ENCODE data around the gene TMC4. TPM values are rescaled to one million over a fixed set of nuclear protein-coding genes. Genes with fewer than 3 reads are reported as not detected.
"Not testable (repeated sequence)": the region's sequence is repeated elsewhere in the genome, so short reads cannot be mapped to it uniquely, and the experiment has no call there.

TMC4 gene
- total and polyA plus RNA-seq, 4 donors: 0.23 to 2.4 (median 1.4) TPM

DNA sequence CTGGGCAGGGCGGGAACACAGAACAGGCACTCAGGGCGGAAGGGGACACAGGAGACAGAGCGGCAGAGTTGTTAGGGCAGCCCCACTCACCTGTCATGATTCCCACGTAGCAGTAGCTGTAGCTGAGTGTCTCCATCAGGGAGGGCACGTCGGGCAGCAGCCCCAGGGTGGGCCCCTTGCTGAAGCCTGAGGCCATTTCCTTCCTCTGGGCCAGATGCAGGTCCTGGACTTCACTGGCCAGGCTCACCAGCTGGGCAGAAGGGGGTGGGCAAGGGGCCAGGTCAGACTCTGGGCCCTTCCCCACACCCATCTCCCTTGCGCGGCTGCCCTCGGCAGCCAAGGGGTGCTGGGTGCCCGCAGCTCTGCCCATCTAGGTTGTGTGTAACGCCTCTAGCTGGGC lies 10.5 kb upstream of the TMC4 start:
- DNase-seq (ENCODE audit: low spot score): no peak
- peaks cover 0 to 11% (median 5%) of the 10 kb centered on the region in 4 donors for H3K36me3 ChIP-seq (ENCODE audit: control insufficient read depth in 4 of 4, insufficient read depth in 3 of 4, low read depth in 1 of 4, low read length in 3 of 4)
- TF ChIP-seq, protein P1, sequence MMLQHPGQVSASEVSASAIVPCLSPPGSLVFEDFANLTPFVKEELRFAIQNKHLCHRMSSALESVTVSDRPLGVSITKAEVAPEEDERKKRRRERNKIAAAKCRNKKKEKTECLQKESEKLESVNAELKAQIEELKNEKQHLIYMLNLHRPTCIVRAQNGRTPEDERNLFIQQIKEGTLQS (IDR thresholded peaks at IDR 0.05): no peak
- no peak overlapping the region for H3K9ac ChIP-seq (ENCODE audit: low read depth in 1 of 2, low read length in 2 of 2)
- no peak overlapping the region for H3K4me3 ChIP-seq (ENCODE audit: low read depth in 1 of 3, low read length in 3 of 3)
- H3K27ac ChIP-seq (ENCODE audit: low read depth in 1 of 2, low read length in 2 of 2): no peak overlapping the region
- WGBS: 94% methylated on average over 11 of the region's 11 CpGs
- no peaks in the 10 kb centered on the region for H3K9me3 ChIP-seq (ENCODE audit: control insufficient read depth in 4 of 4, low read length in 3 of 4)
- no peaks in the 10 kb centered on the region for H3K27me3 ChIP-seq (ENCODE audit: control insufficient read depth in 4 of 4, insufficient read depth in 4 of 4, low read length in 3 of 4)
- H3K4me1 ChIP-seq (ENCODE audit: control insufficient read depth in 4 of 4, insufficient read depth in 4 of 4, low read length in 3 of 4): peaks cover 1 to 3% (median 2%) of the 10 kb centered on the region in 4 donors

DNA sequence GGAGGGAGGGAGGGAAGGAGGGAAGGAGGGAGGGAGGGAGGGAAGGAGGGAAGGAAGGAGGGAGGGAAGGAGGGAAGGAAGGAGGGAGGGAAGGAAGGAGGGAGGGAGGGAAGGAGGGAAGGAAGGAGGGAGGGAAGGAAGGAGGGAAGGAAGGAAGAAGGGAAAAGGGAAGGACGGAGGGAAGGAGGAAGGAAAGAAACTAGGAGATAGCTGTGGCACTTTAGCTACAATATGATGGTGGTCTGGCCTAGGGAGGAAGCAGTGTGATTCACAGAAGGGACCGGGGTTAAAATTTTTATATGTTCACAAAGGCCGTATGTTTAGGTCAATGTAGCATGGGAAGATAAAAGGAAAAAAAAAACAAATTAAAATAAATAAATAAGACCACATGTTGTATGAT lies 8.9 kb upstream of the TMC4 start:
- H3K36me3 ChIP-seq (ENCODE audit: control insufficient read depth in 4 of 4, insufficient read depth in 3 of 4, low read depth in 1 of 4, low read length in 3 of 4): peaks cover 0 to 11% (median 6%) of the 10 kb centered on the region in 4 donors
- WGBS: 89% methylated on average over 3 of the region's 3 CpGs
- not testable (repeated sequence) for H3K9ac ChIP-seq (ENCODE audit: low read depth in 1 of 2, low read length in 2 of 2); H3K4me1 ChIP-seq (ENCODE audit: control insufficient read depth in 4 of 4, insufficient read depth in 4 of 4, low read length in 3 of 4); H3K9me3 ChIP-seq (ENCODE audit: control insufficient read depth in 4 of 4, low read length in 3 of 4); H3K4me3 ChIP-seq (ENCODE audit: low read depth in 1 of 3, low read length in 3 of 3); H3K27me3 ChIP-seq (ENCODE audit: control insufficient read depth in 4 of 4, insufficient read depth in 4 of 4, low read length in 3 of 4); DNase-seq (ENCODE audit: low spot score); H3K27ac ChIP-seq (ENCODE audit: low read depth in 1 of 2, low read length in 2 of 2)

GRCh38 chr19:54180691-54181091 lies 7.7 kb upstream of the TMC4 start:
- Histone ChIP-seq H3K36me3 (ENCODE audit: control insufficient read depth in 4 of 4, insufficient read depth in 3 of 4, low read depth in 1 of 4, low read length in 3 of 4) (peaks cover 0 to 16% (median 6%) of the 10 kb centered on the region in 4 donors), H3K9ac (ENCODE audit: low read depth in 1 of 2, low read length in 2 of 2) (no peak overlapping the region), H3K27me3 (ENCODE audit: control insufficient read depth in 4 of 4, insufficient read depth in 4 of 4, low read length in 3 of 4) (no peaks in the 10 kb centered on the region), H3K27ac (ENCODE audit: low read depth in 1 of 2, low read length in 2 of 2) (no peak overlapping the region), H3K9me3 (ENCODE audit: control insufficient read depth in 4 of 4, low read length in 3 of 4) (no peaks in the 10 kb centered on the region), H3K4me1 (ENCODE audit: control insufficient read depth in 4 of 4, insufficient read depth in 4 of 4, low read length in 3 of 4) (no peaks in the 10 kb centered on the region), H3K4me3 (ENCODE audit: low read depth in 1 of 3, low read length in 3 of 3) (no peak overlapping the region)
- no peak for TF ChIP-seq SP1 (IDR thresholded peaks at IDR 0.05)
- TF ChIP-seq CTCF (IDR thresholded peaks at IDR 0.05; ENCODE audit: low read depth, low read length, missing input control): no peak
- TF ChIP-seq RAD21 (IDR thresholded peaks at IDR 0.05): no peak
- no peak for TF ChIP-seq HNF4A (conservative IDR thresholded peaks at IDR 0.05)
- TF ChIP-seq JUND (IDR thresholded peaks at IDR 0.05): no peak
- TF ChIP-seq FOXA1 (IDR thresholded peaks at IDR 0.05): no peak
- no peak for TF ChIP-seq HNF4G (IDR thresholded peaks at IDR 0.05)
- no peak for TF ChIP-seq YY1 (IDR thresholded peaks at IDR 0.05)
- TF ChIP-seq, protein P2, sequence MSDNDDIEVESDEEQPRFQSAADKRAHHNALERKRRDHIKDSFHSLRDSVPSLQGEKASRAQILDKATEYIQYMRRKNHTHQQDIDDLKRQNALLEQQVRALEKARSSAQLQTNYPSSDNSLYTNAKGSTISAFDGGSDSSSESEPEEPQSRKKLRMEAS (IDR thresholded peaks at IDR 0.05): no peak
- TF ChIP-seq NR2F2 (IDR thresholded peaks at IDR 0.05): no peak
- no peak for TF ChIP-seq TAF1 (conservative IDR thresholded peaks at IDR 0.05)
- DNase-seq (ENCODE audit: low spot score): no peak
- 96% methylated on average over 37 of the region's 37 CpGs for WGBS

DNA sequence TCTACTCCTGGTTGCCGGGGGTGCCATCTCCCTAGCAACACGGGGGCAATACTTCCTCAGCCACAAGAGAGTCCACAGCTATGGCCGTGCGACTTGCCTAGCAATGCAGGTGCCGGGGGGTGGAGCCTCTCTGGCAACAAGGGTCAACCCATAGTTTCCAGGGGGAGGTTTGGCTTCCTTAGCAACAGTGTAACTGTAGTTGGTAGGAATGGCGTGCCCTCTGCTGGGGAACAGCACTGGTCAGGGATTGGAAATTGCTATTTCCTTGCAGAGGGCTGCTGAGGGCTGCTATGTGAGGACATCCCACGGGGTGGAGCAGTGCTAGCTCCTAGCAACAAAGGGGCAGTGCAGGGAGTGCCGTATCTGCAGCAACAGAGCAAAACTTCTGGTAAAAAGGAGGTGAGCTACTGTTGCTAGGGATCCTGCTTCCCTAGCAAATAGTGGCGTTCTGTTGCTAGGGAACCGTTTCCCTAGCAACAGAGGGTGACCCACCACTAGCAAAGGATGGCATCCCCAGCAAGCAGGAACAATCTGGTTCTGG lies 7.0 kb upstream of the TMC4 start:
- Histone ChIP-seq H3K4me1 (ENCODE audit: control insufficient read depth in 4 of 4, insufficient read depth in 4 of 4, low read length in 3 of 4) (no peaks in the 10 kb centered on the region), H3K4me3 (ENCODE audit: low read depth in 1 of 3, low read length in 3 of 3) (no peak overlapping the region), H3K36me3 (ENCODE audit: control insufficient read depth in 4 of 4, insufficient read depth in 3 of 4, low read depth in 1 of 4, low read length in 3 of 4) (peaks cover 0 to 16% (median 6%) of the 10 kb centered on the region in 4 donors), H3K27me3 (ENCODE audit: control insufficient read depth in 4 of 4, insufficient read depth in 4 of 4, low read length in 3 of 4) (no peaks in the 10 kb centered on the region), H3K27ac (ENCODE audit: low read depth in 1 of 2, low read length in 2 of 2) (no peak overlapping the region), H3K9ac (ENCODE audit: low read depth in 1 of 2, low read length in 2 of 2) (no peak overlapping the region), H3K9me3 (ENCODE audit: control insufficient read depth in 4 of 4, low read length in 3 of 4) (no peaks in the 10 kb centered on the region)
- TF ChIP-seq JUND (IDR thresholded peaks at IDR 0.05) (no peak), RAD21 (IDR thresholded peaks at IDR 0.05) (peak in 1 of 2 donors; percentile 35)
- no peak for DNase-seq (ENCODE audit: low spot score)
- WGBS: 74% methylated on average over 10 of the region's 10 CpGs
